GM19025 (cell line): ENCODE results near the gene PRAMEF5.
"Not testable (repeated sequence)": the region's sequence is repeated elsewhere in the genome, so short reads cannot be mapped to it uniquely, and the experiment has no call there.

Experiments used
- ATAC-seq: cut with Tn5 transposase; IDR thresholded peaks from one replicate; pipeline ENCODE4 v1.9.1; 2021; ENCODE audit warnings: mild to moderate bottlenecking, low read depth, moderate library complexity; ENCODE audit not compliant: unreplicated experiment

The PRAMEF5 gene

GRCh38 chr1:13253898-13254297 lies at the start of gene PRAMEF5:
Gene PRAMEF5 (plus strand): TSS chr1:13254198. CDS start chr1:13259269, 5,071 bp downstream.
- not testable (repeated sequence) for ATAC-seq

GRCh38 chr1:13208712-13209111 lies 45.3 kb upstream of the PRAMEF5 start:
- ATAC-seq = not testable (repeated sequence)

- not testable (repeated sequence) for ATAC-seq
These were observed 37.4 kb upstream of the PRAMEF5 start for GRCh38 chr1:13216619-13217018.

- ATAC-seq = not testable (repeated sequence)
These were observed 34.8 kb upstream of the PRAMEF5 start for GRCh38 chr1:13219203-13219602.

- not testable (repeated sequence) for ATAC-seq
These were observed 31.2 kb upstream of the PRAMEF5 start for GRCh38 chr1:13222788-13223187.

- no peak for ATAC-seq
These were observed 29.4 kb upstream of the PRAMEF5 start for GRCh38 chr1:13224480-13225060.

GRCh38 chr1:13225675-13226204 lies 28.3 kb upstream of the PRAMEF5 start, which contains the start of gene PRAMEF18:
Gene PRAMEF18 (minus strand): TSS chr1:13226154. CDS start chr1:13226106, 48 bp downstream.
- not testable (repeated sequence) for ATAC-seq

GRCh38 chr1:13227271-13228055 lies 26.5 kb upstream of the PRAMEF5 start:
- ATAC-seq = not testable (repeated sequence)

GRCh38 chr1:13228343-13228781 lies 25.6 kb upstream of the PRAMEF5 start:
- no peak for ATAC-seq

GRCh38 chr1:13230096-13230495 lies 23.9 kb upstream of the PRAMEF5 start:
- not testable (repeated sequence) for ATAC-seq

- not testable (repeated sequence) for ATAC-seq
These were observed 23.4 kb upstream of the PRAMEF5 start for GRCh38 chr1:13230601-13231000.

GRCh38 chr1:13231061-13231750 lies 22.8 kb upstream of the PRAMEF5 start:
- not testable (repeated sequence) for ATAC-seq

- ATAC-seq = not testable (repeated sequence)
These were observed 21.9 kb upstream of the PRAMEF5 start for GRCh38 chr1:13232056-13232455.

- ATAC-seq = not testable (repeated sequence)
These were observed 19.9 kb upstream of the PRAMEF5 start for GRCh38 chr1:13234057-13234456.

- not testable (repeated sequence) for ATAC-seq
These were observed 16.4 kb upstream of the PRAMEF5 start for GRCh38 chr1:13237572-13237971.

GRCh38 chr1:13239633-13240032 lies 14.4 kb upstream of the PRAMEF5 start:
- ATAC-seq = not testable (repeated sequence)

GRCh38 chr1:13243536-13244263 lies 10.3 kb upstream of the PRAMEF5 start:
- not testable (repeated sequence) for ATAC-seq

GRCh38 chr1:13245841-13246553 lies 8.0 kb upstream of the PRAMEF5 start:
- ATAC-seq = not testable (repeated sequence)

- not testable (repeated sequence) for ATAC-seq
These were observed 7.5 kb upstream of the PRAMEF5 start for GRCh38 chr1:13246554-13246871.

- not testable (repeated sequence) for ATAC-seq
These were observed 6.9 kb upstream of the PRAMEF5 start for GRCh38 chr1:13247122-13247521.
